HFFc6 (cell line): Measurements from ENCODE around the gene PCSK5. TPM values are rescaled to one million over a fixed set of nuclear protein-coding genes. Genes with fewer than 3 reads are reported as not detected.

ENCODE experiments used
- DNase-seq: peaks from one replicate; pipeline ENCODE4 v3.0.0-alpha.2; 2018
- H3K27ac Mint-ChIP-seq: 2 replicates; pipeline ENCODE4 v1.8.0; 2020; ENCODE audit warnings: mild to moderate bottlenecking, mixed read lengths
- H3K27me3 Mint-ChIP-seq: 2 replicates; pipeline ENCODE4 v1.8.0; 2021; ENCODE audit warnings: mild to moderate bottlenecking, moderate library complexity, mixed read lengths; ENCODE audit not compliant: insufficient read depth
- H3K36me3 Mint-ChIP-seq: 2 replicates; pipeline ENCODE4 v1.8.0; 2021; ENCODE audit warnings: low read depth, mixed read lengths
- H3K4me1 Mint-ChIP-seq: 2 replicates; pipeline ENCODE4 v1.8.0; 2020; ENCODE audit warnings: low read depth, mixed read lengths
- H3K4me3 Mint-ChIP-seq: 2 replicates; pipeline ENCODE4 v1.8.0; 2020; ENCODE audit warnings: mild to moderate bottlenecking, moderate library complexity, mixed read lengths
- H3K9me3 Mint-ChIP-seq: 2 replicates; pipeline ENCODE4 v1.8.0; 2020; ENCODE audit warnings: mild to moderate bottlenecking, mixed read lengths
- CTCF ChIP-seq: fragments of 200-600 bp; sonication (generic); IDR thresholded peaks from 2 replicates; pipeline ENCODE4 v1.5.0; 2021; ENCODE audit warnings: antibody characterized with exemption, mild to moderate bottlenecking
- total RNA-seq, 6 experiments: library from RNA; stranded (reverse); fragmentation: NEBNext Ultra II Directional; extraction: Animal tissue kit (Norgen Biotek cat#: 25700); gene quantifications; 2 replicates in 1 of 6; 3 replicates in 5 of 6; pipeline ENCODE4 v1.2.3, GENCODE V29; 2021

PCSK5 gene
- total RNA-seq, 6 experiments from 2014 or later = 0.18 to 0.36 (median 0.22) TPM

- H3K4me1 Mint-ChIP-seq = no peaks in the 10 kb centered on the region
- no peaks in the 10 kb centered on the region for H3K36me3 Mint-ChIP-seq
- DNase-seq = no peak
Observed at GRCh38 chr9:76115396-76115795, 224.9 kb downstream of the PCSK5 start.

GRCh38 chr9:76115982-76116646 is 225.6 kb downstream of the PCSK5 start:
- Mint-ChIP-seq H3K4me1 (no peaks in the 10 kb centered on the region), H3K4me3 (no peak overlapping the region), H3K27ac (no peak overlapping the region), H3K9me3 (peaks cover 16% of the 10 kb centered on the region), H3K36me3 (no peaks in the 10 kb centered on the region), H3K27me3 (no peaks in the 10 kb centered on the region)
- no peak for DNase-seq
- no peak for TF ChIP-seq CTCF

More at GRCh38 chr9:76115396-76115795, 224.9 kb downstream of the PCSK5 start:
- H3K27me3 Mint-ChIP-seq = no peaks in the 10 kb centered on the region
- peaks cover 16% of the 10 kb centered on the region for H3K9me3 Mint-ChIP-seq
- TF ChIP-seq CTCF = no peak
- no peak overlapping the region for H3K27ac Mint-ChIP-seq
- H3K4me3 Mint-ChIP-seq = no peak overlapping the region

- Mint-ChIP-seq H3K9me3 (peaks cover 16% of the 10 kb centered on the region), H3K36me3 (no peaks in the 10 kb centered on the region)
Observed at GRCh38 chr9:76116913-76117312, 226.4 kb downstream of the PCSK5 start.

GRCh38 chr9:76127637-76128036 is 237.2 kb downstream of the PCSK5 start:
- Mint-ChIP-seq H3K27me3 (no peaks in the 10 kb centered on the region), H3K27ac (no peak overlapping the region), H3K9me3 (peaks cover 20% of the 10 kb centered on the region), H3K4me3 (no peak overlapping the region), H3K4me1 (no peaks in the 10 kb centered on the region), H3K36me3 (no peaks in the 10 kb centered on the region)
- DNase-seq = no peak
- no peak for TF ChIP-seq CTCF

More at GRCh38 chr9:76116913-76117312, 226.4 kb downstream of the PCSK5 start:
- H3K27ac Mint-ChIP-seq = no peak overlapping the region
- no peaks in the 10 kb centered on the region for H3K4me1 Mint-ChIP-seq
- no peak for DNase-seq
- no peaks in the 10 kb centered on the region for H3K27me3 Mint-ChIP-seq
- H3K4me3 Mint-ChIP-seq = no peak overlapping the region
- TF ChIP-seq CTCF = no peak

GRCh38 chr9:76135902-76136301 is 245.4 kb downstream of the PCSK5 start:
- H3K4me3 Mint-ChIP-seq = no peak overlapping the region
- H3K36me3 Mint-ChIP-seq = no peaks in the 10 kb centered on the region
- H3K27ac Mint-ChIP-seq = no peak overlapping the region
- H3K9me3 Mint-ChIP-seq = peaks cover 18% of the 10 kb centered on the region
- H3K4me1 Mint-ChIP-seq = no peaks in the 10 kb centered on the region
- DNase-seq = no peak
- TF ChIP-seq CTCF = no peak
- no peaks in the 10 kb centered on the region for H3K27me3 Mint-ChIP-seq
